HEK293 (cell line): ENCODE measurements around the gene AFF3.

Source experiments
- CTCF ChIP-seq: fragments of 450-650 bp; formaldehyde crosslinking; IDR thresholded peaks from 2 replicates; pipeline ENCODE4 v1.5.1; 2016; ENCODE audit warnings: missing biosample characterization, missing genetic modification characterization
- GFI1B ChIP-seq: fragments of 450-650 bp; formaldehyde crosslinking; IDR thresholded peaks from 2 replicates; pipeline ENCODE4 v1.5.1; 2016; ENCODE audit warnings: missing biosample characterization, missing genetic modification characterization
- GLIS1 ChIP-seq: fragments of 450-650 bp; formaldehyde crosslinking; IDR thresholded peaks from 2 replicates; pipeline ENCODE4 v1.5.1; 2016; ENCODE audit warnings: missing biosample characterization, missing genetic modification characterization
- TCF7L2 ChIP-seq: IDR thresholded peaks from 2 replicates; pipeline ENCODE4 v1.6.1; 2011; ENCODE audit warnings: low read depth, mild to moderate bottlenecking, inconsistent platforms, low read length, moderate library complexity, borderline replicate concordance
- ZBTB11 ChIP-seq: fragments of 450-650 bp; formaldehyde crosslinking; conservative IDR thresholded peaks from 2 replicates; pipeline ENCODE4 v1.5.1; 2016; ENCODE audit warnings: low read depth, missing biosample characterization, missing genetic modification characterization
- ZBTB7A ChIP-seq: fragments of 450-650 bp; formaldehyde crosslinking; IDR thresholded peaks from 2 replicates; pipeline ENCODE4 v1.5.1; 2016; ENCODE audit warnings: low read depth, missing biosample characterization, missing genetic modification characterization
- ZNF274 ChIP-seq, 2 experiments: fragments of 200-500 bp in 1 of 2; fragments of 450-650 bp in 1 of 2; sonication (Bioruptor generic) in 1 of 2; formaldehyde crosslinking in 1 of 2; IDR thresholded peaks; 2 replicates each; pipeline versions ENCODE4 v1.5.1 to v1.6.1; 2014 to 2016; ENCODE audit warnings: borderline replicate concordance in 1 of 2, inconsistent platforms in 1 of 2, low read length in 1 of 2, missing biosample characterization in 1 of 2, missing genetic modification characterization in 1 of 2
- ZNF423 ChIP-seq: fragments of 450-650 bp; formaldehyde crosslinking; IDR thresholded peaks from 2 replicates; pipeline ENCODE4 v1.5.1; 2016; ENCODE audit warnings: missing biosample characterization, missing genetic modification characterization
- ZNF521 ChIP-seq: fragments of 450-650 bp; formaldehyde crosslinking; IDR thresholded peaks from 2 replicates; pipeline ENCODE4 v1.5.1; 2017; ENCODE audit warnings: missing biosample characterization, mild to moderate bottlenecking, missing genetic modification characterization
- ZNF629 ChIP-seq: fragments of 450-650 bp; formaldehyde crosslinking; IDR thresholded peaks from 2 replicates; pipeline ENCODE4 v1.5.1; 2017; ENCODE audit warnings: missing biosample characterization, missing genetic modification characterization
- ZNF785 ChIP-seq: fragments of 450-650 bp; formaldehyde crosslinking; IDR thresholded peaks from 2 replicates; pipeline ENCODE4 v1.5.1; 2016; ENCODE audit warnings: missing biosample characterization, missing genetic modification characterization

GRCh38 chr2:99961196-99961913, 181.0 kb downstream of the AFF3 start:
- TF ChIP-seq CTCF (no peak), TCF7L2 (no peak), ZNF423 (tag by site-specific recombination) (no peak), GLIS1 (tag by site-specific recombination) (no peak), ZBTB7A (tag by site-specific recombination) (no peak), ZNF629 (tag by site-specific recombination) (no peak), ZBTB11 (tag by site-specific recombination) (no peak), ZNF521 (no peak), ZNF274 (IDR thresholded peaks at IDR 0.05; ENCODE audit: low read length) (no peak), ZNF274 (tag by site-specific recombination; IDR thresholded peaks at IDR 0.05; ENCODE audit: borderline replicate concordance) (no peak), ZNF785 (tag by site-specific recombination) (no peak), GFI1B (tag by site-specific recombination) (no peak)
